ENCODE data around the gene MALSU1. TPM values are rescaled to one million over a fixed set of nuclear protein-coding genes. Genes with fewer than 3 reads are reported as not detected.

Gene MALSU1
- total RNA-seq, 1 donor = 25.7 TPM

- Histone ChIP-seq H3K9me3 (ENCODE audit: low read depth, low read length) (no peaks in the 10 kb centered on the region), H3K4me1 (ENCODE audit: insufficient read depth, low read length) (no peaks in the 10 kb centered on the region), H3K27me3 (ENCODE audit: insufficient read depth, low read length) (no peaks in the 10 kb centered on the region), H3K4me3 (ENCODE audit: low read length) (no peak overlapping the region)
Observed at GRCh38 chr7:23357190-23358093, 58.3 kb downstream of the MALSU1 start.

- H3K4me1 ChIP-seq (ENCODE audit: insufficient read depth, low read length) = no peaks in the 10 kb centered on the region
- no peaks in the 10 kb centered on the region for H3K27me3 ChIP-seq (ENCODE audit: insufficient read depth, low read length)
- no peak overlapping the region for H3K4me3 ChIP-seq (ENCODE audit: low read length)
- no peaks in the 10 kb centered on the region for H3K9me3 ChIP-seq (ENCODE audit: low read depth, low read length)
Observed at GRCh38 chr7:23358152-23358674, 59.1 kb downstream of the MALSU1 start.

Other genes with a start within 250 kb of the MALSU1 start
- gene KLHL7, start 193.6 kb upstream of the MALSU1 start, total RNA-seq = 20.8 TPM
- gene NUP42, start 117.3 kb upstream of the MALSU1 start, total RNA-seq = 18.9 TPM
- 1.5 TPM for gene GPNMB, start 52.6 kb upstream of the MALSU1 start, total RNA-seq
- gene IGF2BP3, start 171.2 kb downstream of the MALSU1 start, total RNA-seq = 13.7 TPM
- gene TRA2A, start 232.6 kb downstream of the MALSU1 start, total RNA-seq = 101 TPM

All from mononuclear cell (primary cell).